ENCODE measurements around the gene NKX6-2. TPM values are rescaled to one million over a fixed set of nuclear protein-coding genes. Genes with fewer than 3 reads are reported as not detected.

The NKX6-2 gene
- total RNA-seq, 1 donor from 2014 or later: not detected

GRCh38 chr10:132755166-132755711, 30.7 kb downstream of the NKX6-2 start:
- peaks cover 20% of the 10 kb centered on the region for H3K36me3 Mint-ChIP-seq
- H3K27me3 Mint-ChIP-seq (ENCODE audit: insufficient read depth, low read depth): peaks cover 8% of the 10 kb centered on the region
- no peak overlapping the region for H3K9ac ChIP-seq

GRCh38 chr10:132754071-132754470, 31.9 kb downstream of the NKX6-2 start:
- TF ChIP-seq, protein P1, sequence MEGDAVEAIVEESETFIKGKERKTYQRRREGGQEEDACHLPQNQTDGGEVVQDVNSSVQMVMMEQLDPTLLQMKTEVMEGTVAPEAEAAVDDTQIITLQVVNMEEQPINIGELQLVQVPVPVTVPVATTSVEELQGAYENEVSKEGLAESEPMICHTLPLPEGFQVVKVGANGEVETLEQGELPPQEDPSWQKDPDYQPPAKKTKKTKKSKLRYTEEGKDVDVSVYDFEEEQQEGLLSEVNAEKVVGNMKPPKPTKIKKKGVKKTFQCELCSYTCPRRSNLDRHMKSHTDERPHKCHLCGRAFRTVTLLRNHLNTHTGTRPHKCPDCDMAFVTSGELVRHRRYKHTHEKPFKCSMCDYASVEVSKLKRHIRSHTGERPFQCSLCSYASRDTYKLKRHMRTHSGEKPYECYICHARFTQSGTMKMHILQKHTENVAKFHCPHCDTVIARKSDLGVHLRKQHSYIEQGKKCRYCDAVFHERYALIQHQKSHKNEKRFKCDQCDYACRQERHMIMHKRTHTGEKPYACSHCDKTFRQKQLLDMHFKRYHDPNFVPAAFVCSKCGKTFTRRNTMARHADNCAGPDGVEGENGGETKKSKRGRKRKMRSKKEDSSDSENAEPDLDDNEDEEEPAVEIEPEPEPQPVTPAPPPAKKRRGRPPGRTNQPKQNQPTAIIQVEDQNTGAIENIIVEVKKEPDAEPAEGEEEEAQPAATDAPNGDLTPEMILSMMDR (IDR thresholded peaks at IDR 0.05): no peak
- no peak for TF ChIP-seq EZH2phosphoT487 (IDR thresholded peaks at IDR 0.05)
- no peak for TF ChIP-seq EZH2 (IDR thresholded peaks at IDR 0.05)
- Histone ChIP-seq H3K9ac (no peak overlapping the region), H3F3A (ENCODE audit: low read depth) (peaks cover 4% of the 10 kb centered on the region), H3K4me2 (no peak overlapping the region), H2AFZ (replicated peaks) (no peak overlapping the region), H3K27me3 (peaks cover 18% of the 10 kb centered on the region), H3K4me3 (no peak overlapping the region), H3K9me3 (ENCODE audit: low read depth) (no peaks in the 10 kb centered on the region), H3K27ac (no peak overlapping the region), H3K36me3 (no peaks in the 10 kb centered on the region), H3K4me1 (no peaks in the 10 kb centered on the region), H3K79me2 (ENCODE audit: low read depth) (no peaks in the 10 kb centered on the region), H4K20me1 (ENCODE audit: low read depth) (peaks cover 14% of the 10 kb centered on the region)
- Mint-ChIP-seq H3K4me3 (no peak overlapping the region), H3K4me1 (peaks cover 5% of the 10 kb centered on the region), H3K27me3 (ENCODE audit: insufficient read depth, low read depth) (peaks cover 5% of the 10 kb centered on the region), H3K9me3 (no peaks in the 10 kb centered on the region), H3K27ac (peak overlapping the region; percentile 37), H3K36me3 (peaks cover 21% of the 10 kb centered on the region)
- DNase-seq (ENCODE audit: low spot score): no peak

More at GRCh38 chr10:132755166-132755711, 30.7 kb downstream of the NKX6-2 start:
- Histone ChIP-seq H3K36me3 (no peaks in the 10 kb centered on the region), H3K4me3 (no peak overlapping the region), H2AFZ (replicated peaks) (no peak overlapping the region), H3K79me2 (ENCODE audit: low read depth) (no peaks in the 10 kb centered on the region), H3K4me2 (no peak overlapping the region), H4K20me1 (ENCODE audit: low read depth) (peaks cover 2% of the 10 kb centered on the region), H3K27me3 (peaks cover 8% of the 10 kb centered on the region), H3K27ac (no peak overlapping the region), H3F3A (ENCODE audit: low read depth) (peaks cover 4% of the 10 kb centered on the region), H3K9me3 (ENCODE audit: low read depth) (no peaks in the 10 kb centered on the region), H3K4me1 (no peaks in the 10 kb centered on the region)
- TF ChIP-seq EZH2 (IDR thresholded peaks at IDR 0.05) (no peak), EZH2phosphoT487 (IDR thresholded peaks at IDR 0.05) (no peak)
- TF ChIP-seq, protein P1 (IDR thresholded peaks at IDR 0.05): no peak
- H3K4me3 Mint-ChIP-seq: no peak overlapping the region
- H3K9me3 Mint-ChIP-seq: no peaks in the 10 kb centered on the region
- peaks cover 5% of the 10 kb centered on the region for H3K4me1 Mint-ChIP-seq
- no peak overlapping the region for H3K27ac Mint-ChIP-seq
- no peak for DNase-seq (ENCODE audit: low spot score)

GRCh38 chr10:132753596-132753995, 32.4 kb downstream of the NKX6-2 start:
- H3K9me3 ChIP-seq (ENCODE audit: low read depth): no peaks in the 10 kb centered on the region
- peaks cover 19% of the 10 kb centered on the region for H4K20me1 ChIP-seq (ENCODE audit: low read depth)
- H3K4me1 ChIP-seq: no peaks in the 10 kb centered on the region
- H3K4me2 ChIP-seq: no peak overlapping the region
- H3K4me1 Mint-ChIP-seq: peaks cover 5% of the 10 kb centered on the region
- DNase-seq (ENCODE audit: low spot score): no peak
- peaks cover 4% of the 10 kb centered on the region for H3F3A ChIP-seq (ENCODE audit: low read depth)
- peaks cover 21% of the 10 kb centered on the region for H3K36me3 Mint-ChIP-seq
- H3K36me3 ChIP-seq: no peaks in the 10 kb centered on the region
- H2AFZ ChIP-seq (replicated peaks): no peak overlapping the region
- H3K27me3 Mint-ChIP-seq (ENCODE audit: insufficient read depth, low read depth): peaks cover 6% of the 10 kb centered on the region
- TF ChIP-seq EZH2phosphoT487 (IDR thresholded peaks at IDR 0.05) (no peak), EZH2 (IDR thresholded peaks at IDR 0.05) (no peak)
- TF ChIP-seq, protein P1 (IDR thresholded peaks at IDR 0.05): no peak
- H3K27ac Mint-ChIP-seq: no peak overlapping the region
- H3K4me3 Mint-ChIP-seq: no peak overlapping the region
- no peak overlapping the region for H3K9ac ChIP-seq
- H3K9me3 Mint-ChIP-seq: no peaks in the 10 kb centered on the region
- peaks cover 23% of the 10 kb centered on the region for H3K27me3 ChIP-seq
- no peak overlapping the region for H3K4me3 ChIP-seq
- no peak overlapping the region for H3K27ac ChIP-seq
- H3K79me2 ChIP-seq (ENCODE audit: low read depth): no peaks in the 10 kb centered on the region

All from neural progenitor cell (in vitro differentiated cells).